Astrocyte of the spinal cord (primary cell): Measurements from ENCODE around the gene ASF1A.

ENCODE experiments used
- DNase-seq: peaks from one replicate; pipeline ENCODE4 v3.0.0; 2011; ENCODE audit warnings: low read depth, low spot score
- H3K4me3 ChIP-seq: 2 replicates; pipeline ENCODE4 v1.5.1; 2011; ENCODE audit warnings: low read depth, mild to moderate bottlenecking, low read length, moderate library complexity
- CTCF ChIP-seq: IDR thresholded peaks from 2 replicates; pipeline ENCODE4 v1.5.1; 2012; ENCODE audit warnings: low read depth, mild to moderate bottlenecking, low read length, inconsistent platforms
- in situ Hi-C: cut with HindIII; loops from 2 replicates; pipeline ENCODE4 v1.10.0; 2017; ENCODE audit warnings: low sequenced_read_pairs

The ASF1A gene

GRCh38 chr6:118905084-118905483 is 11.1 kb downstream of the ASF1A start:
- no peak for DNase-seq
- in situ Hi-C loops: no loop called here
- no peak for TF ChIP-seq CTCF
- H3K4me3 ChIP-seq: no peak overlapping the region

DNA sequence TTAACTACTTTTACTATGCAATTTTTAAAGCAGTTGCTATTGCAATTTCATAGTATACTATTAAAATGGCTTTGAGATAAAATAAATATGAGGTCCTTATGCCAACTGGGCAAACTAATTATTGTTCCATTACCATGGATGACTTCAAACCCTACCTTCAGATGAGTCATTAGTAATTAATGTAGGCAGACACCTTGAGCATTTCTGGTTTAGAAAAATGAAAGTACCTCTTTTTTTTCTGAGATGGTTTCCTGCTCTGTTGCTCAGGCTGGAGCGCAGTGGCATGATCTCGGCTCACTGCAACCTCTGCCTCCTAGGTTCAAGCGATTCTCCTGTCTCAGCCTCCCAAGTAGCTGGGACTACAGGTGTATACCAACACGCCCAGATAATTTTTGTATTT is 11.9 kb downstream of the ASF1A start:
- DNase-seq: no peak

DNA sequence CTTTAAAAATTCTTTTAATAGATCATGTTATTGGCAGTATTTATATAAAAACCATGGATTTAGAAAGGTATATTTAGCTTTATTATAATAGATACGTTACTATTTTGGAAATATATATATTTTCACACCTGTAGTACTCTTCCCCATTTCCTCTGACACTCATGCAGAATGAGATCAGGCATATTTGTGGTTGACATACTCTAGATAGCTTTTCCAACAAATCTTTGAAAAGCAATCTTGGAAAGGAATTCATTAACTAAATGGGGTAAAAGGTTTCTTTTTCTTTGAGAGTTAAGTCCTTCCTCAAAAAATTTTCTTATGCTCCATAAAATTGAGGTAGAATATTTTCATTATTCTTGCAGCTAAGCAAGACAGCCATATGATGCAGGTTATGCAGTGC is 14.5 kb downstream of the ASF1A start:
- TF ChIP-seq CTCF: no peak
- peak; percentile 11 for DNase-seq
- in situ Hi-C loops: no loop called here
- no peak overlapping the region for H3K4me3 ChIP-seq

More for the DNA sequence above, 11.9 kb downstream of the ASF1A start:
- no peak overlapping the region for H3K4me3 ChIP-seq
- in situ Hi-C loops: no loop called here
- TF ChIP-seq CTCF: no peak

DNA sequence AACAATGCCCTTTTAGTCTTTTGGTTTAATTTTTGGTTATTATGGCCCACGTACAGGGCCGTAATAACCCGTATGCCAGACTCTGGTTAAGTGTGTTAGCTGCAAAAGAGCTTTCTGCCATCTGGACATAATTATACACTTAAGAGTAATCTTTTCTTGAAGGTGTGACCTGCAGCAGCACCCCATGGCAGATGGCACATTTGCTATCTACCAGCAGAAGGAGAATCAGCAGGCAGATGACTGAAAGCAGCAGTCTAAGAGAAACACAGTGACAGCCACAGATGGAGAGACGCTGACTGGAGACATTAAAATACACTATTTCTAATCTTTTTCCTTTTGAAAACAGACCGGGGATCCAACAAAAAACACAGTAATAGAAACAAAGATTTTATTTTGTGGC is 18.7 kb downstream of the ASF1A start:
- no peak for TF ChIP-seq CTCF
- H3K4me3 ChIP-seq: no peak overlapping the region
- in situ Hi-C loops: no loop called here
- no peak for DNase-seq

DNA sequence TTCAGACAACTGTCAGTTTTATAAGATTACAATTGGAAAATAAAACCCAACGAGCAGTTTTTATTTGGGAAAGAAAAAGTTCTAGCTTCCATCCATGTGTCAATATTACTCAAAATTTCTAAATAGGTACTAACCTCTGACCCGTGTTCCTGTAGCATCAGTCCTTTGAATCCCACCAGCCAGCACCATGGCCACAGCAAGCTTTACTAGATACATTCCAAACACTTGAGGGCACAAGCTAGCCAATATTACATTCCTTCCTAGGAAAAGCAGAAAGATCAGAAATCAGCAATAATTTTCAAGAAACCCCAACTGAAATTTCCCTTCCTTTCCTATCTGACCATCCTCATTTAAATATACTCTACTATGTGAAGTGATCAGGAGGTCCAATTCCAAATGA is 19.2 kb downstream of the ASF1A start:
- in situ Hi-C loops: no loop called here
- no peak overlapping the region for H3K4me3 ChIP-seq
- TF ChIP-seq CTCF: no peak
- DNase-seq: no peak

DNA sequence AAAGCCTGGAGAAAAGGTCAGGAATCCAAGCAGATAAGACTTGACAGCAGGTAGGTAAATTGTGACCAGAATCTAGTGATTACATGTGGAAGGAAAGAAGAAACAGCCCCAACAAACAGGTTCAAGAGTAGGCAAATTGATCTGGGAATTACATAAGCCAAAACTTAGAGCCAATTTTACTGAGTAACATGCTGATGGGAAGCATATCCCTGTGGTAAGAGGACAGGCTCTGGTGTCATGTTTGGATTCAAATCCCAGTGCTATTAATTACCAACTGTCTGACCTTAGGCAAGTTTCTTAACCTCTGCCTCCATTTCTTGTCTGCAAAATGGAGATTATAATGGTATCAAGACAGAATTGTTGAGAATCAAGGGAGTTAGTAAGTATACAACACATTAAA is 20.6 kb downstream of the ASF1A start:
- DNase-seq: no peak
- H3K4me3 ChIP-seq: no peak overlapping the region
- no peak for TF ChIP-seq CTCF
- in situ Hi-C loops: no loop called here

DNA sequence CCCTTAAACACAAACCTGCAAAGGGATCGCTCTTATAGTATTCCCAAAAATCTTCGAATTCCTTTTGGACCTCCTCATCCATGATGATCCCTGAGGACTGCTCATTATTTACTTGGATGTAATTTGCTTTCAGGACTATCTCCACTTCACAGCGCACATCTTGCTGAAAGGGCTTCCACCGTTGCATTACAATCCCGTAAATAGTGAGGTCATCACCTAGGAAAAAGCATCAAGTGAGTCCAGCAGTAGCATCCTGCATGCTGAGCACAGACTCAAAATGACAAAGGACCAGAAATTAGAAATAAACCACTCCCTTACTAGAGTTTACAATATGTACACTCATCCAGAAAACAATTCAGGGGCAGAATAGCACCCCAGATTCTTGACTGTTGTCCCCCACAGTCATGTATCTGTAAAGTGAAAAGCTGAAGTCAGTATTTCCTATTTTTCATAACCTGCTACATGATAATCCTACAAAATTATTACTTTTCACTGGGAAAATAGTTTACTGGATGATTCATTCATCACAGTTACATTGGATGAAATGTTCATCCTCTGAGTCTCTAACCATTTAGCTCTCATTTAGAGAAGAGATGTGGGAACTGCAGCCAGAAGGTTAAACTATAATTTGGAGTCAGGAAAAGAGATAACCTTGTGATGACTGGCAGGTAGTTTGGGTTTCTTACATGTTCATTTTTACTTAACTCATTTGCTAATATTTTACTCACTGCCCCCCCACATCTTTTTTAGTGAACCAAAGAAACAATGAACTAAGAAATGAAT is 23.8 kb downstream of the ASF1A start:
- TF ChIP-seq CTCF: no peak
- in situ Hi-C loops: no loop called here
- DNase-seq: no peak
- H3K4me3 ChIP-seq: no peak overlapping the region
